H1 (cell line): ENCODE data around the gene MALT1. TPM values are rescaled to one million over a fixed set of nuclear protein-coding genes. Genes with fewer than 3 reads are reported as not detected.

Experiments used
- BRCA1 ChIP-seq: IDR thresholded peaks from 2 replicates; pipeline ENCODE4 v1.6.1; 2012; ENCODE audit warnings: low read depth, low read length, improper control_type of control experiment
- CTBP2 ChIP-seq: IDR thresholded peaks from 2 replicates; pipeline ENCODE4 v1.7.0; 2011; ENCODE audit warnings: borderline replicate concordance, mild to moderate bottlenecking, moderate library complexity, mixed read lengths, low read length; ENCODE audit not compliant: insufficient read depth, insufficient read length
- SRF ChIP-seq: IDR thresholded peaks from 2 replicates; pipeline ENCODE4 v1.6.1; 2011; ENCODE audit warnings: mild to moderate bottlenecking, low read depth, low read length, moderate library complexity
- TEAD4 ChIP-seq: IDR thresholded peaks from 2 replicates; pipeline ENCODE4 v1.6.1; 2012; ENCODE audit warnings: low read depth, low read length, inconsistent platforms, mixed read lengths
- polyA plus RNA-seq, 7 experiments: library from polyadenylated mRNA; depleted of rRNA in 3 of 7; stranded (reverse) in 5 of 7; unstranded in 2 of 7; fragments of >200 nt in 5 of 7; fragments of 200-250 nt in 2 of 7; gene quantifications; 1 replicate in 5 of 7; 2 replicates in 1 of 7; 4 replicates in 1 of 7; pipeline versions ENCODE4 v1.2.1 to v1.2.3, GENCODE V29; 2011 to 2013; ENCODE audit warnings: missing spikeins in 2 of 7, mixed read lengths in 2 of 7
- total RNA-seq: library from RNA; stranded (reverse); fragmentation: NEBNext Ultra II Directional; extraction: Animal tissue kit (Norgen Biotek cat#: 25700); gene quantifications from 2 replicates; pipeline ENCODE4 v1.2.1, GENCODE V29; 2021
- TF ChIP-seq, protein P1 (sequence below): IDR thresholded peaks from 2 replicates; pipeline ENCODE4 v1.6.1; 2012; ENCODE audit warnings: inconsistent platforms

MALT1 gene
- total and polyA plus RNA-seq, 2 of the 8 experiments (the other 6 are each of a cell fraction or from before 2014, with no cell fraction given), result 10.7 to 25.9 TPM

DNA sequence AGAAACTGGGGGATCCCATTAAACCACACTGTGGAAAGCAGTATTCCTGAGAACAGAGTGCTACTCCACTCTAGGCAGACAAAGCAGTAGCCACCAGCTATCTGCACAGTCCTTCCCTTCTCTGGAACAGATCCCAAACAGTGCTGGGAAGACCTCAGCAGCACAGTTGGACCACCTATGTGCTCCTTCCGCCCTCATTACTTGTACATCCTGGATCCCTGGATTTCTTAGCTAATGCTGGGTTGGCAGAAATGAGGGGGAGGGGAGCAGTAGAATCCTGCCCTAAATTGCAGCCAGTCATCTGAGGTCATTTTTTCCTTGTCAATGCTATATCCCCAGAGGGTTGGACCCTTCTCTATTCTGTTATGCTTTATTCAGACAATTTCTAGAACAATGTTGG is 13.8 kb upstream of the MALT1 start (continued):
- TF ChIP-seq CTBP2, result no peak
- TF ChIP-seq, protein P1, sequence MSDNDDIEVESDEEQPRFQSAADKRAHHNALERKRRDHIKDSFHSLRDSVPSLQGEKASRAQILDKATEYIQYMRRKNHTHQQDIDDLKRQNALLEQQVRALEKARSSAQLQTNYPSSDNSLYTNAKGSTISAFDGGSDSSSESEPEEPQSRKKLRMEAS, result no peak
- TF ChIP-seq TEAD4, result no peak
- TF ChIP-seq SRF, result no peak
- TF ChIP-seq BRCA1, result no peak
